Endometrial microvascular endothelial cells (primary cell): ENCODE results near the gene VWA3A. TPM values are rescaled to one million over a fixed set of nuclear protein-coding genes. Genes with fewer than 3 reads are reported as not detected.
"Not testable (repeated sequence)": the region's sequence is repeated elsewhere in the genome, so short reads cannot be mapped to it uniquely, and the experiment has no call there.

Source experiments
- in situ Hi-C: cut with HindIII; loops from 2 replicates; pipeline ENCODE4 v1.10.0; 2017; ENCODE audit warnings: low sequenced_read_pairs, low pct_unique_long_range_greater_than_20kb; ENCODE audit errors: inconsistent ontology term
- total RNA-seq: library from RNA; depleted of rRNA; stranded (reverse); fragments of >200 nt; gene quantifications from one replicate; pipeline ENCODE4 v1.2.3, GENCODE V29; 2015; ENCODE audit errors: inconsistent ontology term

Gene VWA3A
- total RNA-seq, 1 donor from 2014 or later: not detected

DNA sequence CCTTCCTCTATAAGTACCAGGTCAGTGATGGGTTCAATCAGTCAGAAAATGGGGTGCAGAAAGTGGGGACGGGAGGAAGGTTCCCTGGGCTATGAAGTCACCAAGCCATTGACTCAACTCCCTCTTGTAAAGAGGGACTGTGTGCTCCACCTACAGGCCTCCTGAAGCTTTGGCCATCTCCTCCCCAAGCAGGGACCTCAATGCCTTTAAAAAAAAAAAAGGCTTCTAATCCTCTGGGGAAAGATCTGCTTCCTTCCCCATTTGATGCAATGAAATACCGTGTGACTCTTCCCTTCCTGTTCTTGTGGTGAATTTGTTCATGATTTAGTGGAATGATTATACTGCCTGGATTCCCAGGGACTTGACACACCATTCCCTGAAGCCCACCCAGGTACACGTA lies 30.8 kb downstream of the VWA3A start:
- in situ Hi-C loops: no loop called here

DNA sequence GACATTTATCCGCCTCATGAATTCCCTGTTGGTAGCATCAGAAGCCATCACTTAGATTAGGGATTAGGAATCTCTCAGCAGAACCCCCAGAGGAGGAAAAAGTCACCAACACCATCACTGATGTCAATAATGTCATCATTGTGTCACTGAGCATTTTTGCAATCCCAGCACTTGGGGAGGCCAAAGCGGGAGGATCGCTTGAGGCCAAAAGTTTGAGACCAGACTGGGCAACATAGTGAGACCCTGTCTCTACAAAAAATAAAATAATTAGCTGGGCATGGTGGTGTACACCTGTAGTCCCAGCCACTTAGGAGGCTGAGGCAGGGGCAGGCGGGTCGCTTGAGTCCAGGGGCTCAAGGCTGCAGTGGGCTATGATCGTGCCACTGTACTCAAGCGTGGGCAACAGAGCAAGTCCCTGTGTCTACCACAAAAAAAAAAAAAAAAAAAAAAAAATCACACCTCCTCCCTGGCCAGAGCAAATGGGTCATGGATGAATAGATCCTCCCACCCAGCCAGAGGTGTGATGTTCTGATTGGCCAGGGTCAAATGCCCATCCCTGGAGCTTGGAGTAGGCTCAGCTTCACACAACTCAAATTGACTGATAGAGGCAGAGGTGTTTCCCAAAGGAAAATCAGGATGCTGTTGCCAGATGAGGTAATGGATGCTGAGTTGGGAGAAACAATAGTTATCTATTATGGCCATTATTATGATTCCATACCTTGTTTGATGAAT lies 31.6 kb downstream of the VWA3A start:
- in situ Hi-C loops: no loop called here

DNA sequence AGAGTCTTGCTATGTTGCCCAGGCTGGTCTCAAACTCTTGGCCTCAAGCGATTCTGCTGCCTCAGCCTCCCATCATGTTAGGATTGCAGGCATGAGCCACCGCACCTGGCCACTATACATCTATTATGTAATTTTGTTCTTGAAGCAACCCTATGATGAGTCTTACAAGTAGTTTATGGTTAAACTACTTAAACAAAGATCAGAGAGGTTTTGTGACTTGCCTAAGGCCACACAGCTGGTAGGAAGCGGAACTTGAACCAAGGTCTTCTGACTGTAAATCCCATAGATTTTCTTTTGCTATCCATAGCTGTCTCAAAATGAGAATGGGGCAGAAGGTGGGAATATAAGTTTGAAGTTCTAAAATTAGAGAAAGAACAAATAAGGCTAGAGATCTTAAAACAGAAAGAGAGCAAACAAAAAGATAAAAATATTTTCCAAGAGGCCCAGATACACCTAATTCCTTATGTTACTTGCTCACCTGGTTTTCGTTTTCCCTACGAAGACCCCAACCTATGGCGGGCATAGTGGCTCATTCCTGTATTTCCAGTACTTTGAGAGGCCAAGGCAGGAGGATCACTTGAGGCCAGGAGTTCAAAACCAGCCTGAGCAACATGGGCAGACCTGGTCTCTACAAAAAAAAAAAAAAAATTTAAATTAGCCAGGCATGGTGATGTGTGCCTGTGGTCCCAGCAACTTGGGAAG lies 32.4 kb downstream of the VWA3A start:
- in situ Hi-C loops: no loop called here

DNA sequence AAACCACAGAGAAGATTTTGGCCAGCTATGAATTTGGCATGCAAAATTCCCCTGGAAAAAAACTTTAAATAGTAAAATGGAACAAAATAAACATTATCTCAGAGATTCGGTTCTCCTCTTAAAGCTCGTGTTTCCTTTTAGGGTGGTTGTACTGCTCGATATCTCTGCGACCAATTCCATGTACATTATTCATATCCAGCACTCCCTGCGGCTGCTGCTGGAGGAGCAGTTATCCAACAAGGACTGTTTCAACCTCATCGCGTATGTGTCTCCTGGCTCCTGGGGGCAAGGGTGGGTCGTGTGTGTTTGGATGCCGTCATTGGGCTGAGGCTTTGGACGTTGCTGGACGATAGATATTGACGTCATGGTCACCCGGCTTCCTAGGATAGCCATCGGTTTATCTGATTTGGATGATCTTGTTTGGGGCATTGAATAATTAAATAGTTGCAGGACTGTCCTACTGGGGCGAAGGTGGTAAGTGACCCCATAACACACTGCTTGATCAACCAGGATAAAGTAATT lies 33.8 kb downstream of the VWA3A start:
- in situ Hi-C loops: no loop called here

DNA sequence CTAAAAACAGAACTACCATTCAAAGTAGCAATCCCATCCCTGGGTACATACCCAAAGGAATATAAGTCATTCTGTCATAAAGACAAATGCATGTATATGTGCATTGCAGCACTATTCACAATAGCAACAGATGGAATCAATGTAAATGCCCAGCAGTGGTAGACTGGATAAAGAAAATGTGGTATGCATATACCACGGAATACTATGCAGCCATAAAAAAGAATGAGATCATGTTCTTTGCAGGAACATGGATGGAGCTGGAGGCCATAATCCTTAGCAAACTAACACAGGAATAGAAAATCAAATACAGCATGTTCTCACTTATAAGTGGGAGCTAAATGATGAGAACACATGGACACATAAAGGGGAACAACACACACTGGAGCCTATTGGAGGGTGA lies 36.2 kb downstream of the VWA3A start:
- in situ Hi-C loops: not testable (repeated sequence)

DNA sequence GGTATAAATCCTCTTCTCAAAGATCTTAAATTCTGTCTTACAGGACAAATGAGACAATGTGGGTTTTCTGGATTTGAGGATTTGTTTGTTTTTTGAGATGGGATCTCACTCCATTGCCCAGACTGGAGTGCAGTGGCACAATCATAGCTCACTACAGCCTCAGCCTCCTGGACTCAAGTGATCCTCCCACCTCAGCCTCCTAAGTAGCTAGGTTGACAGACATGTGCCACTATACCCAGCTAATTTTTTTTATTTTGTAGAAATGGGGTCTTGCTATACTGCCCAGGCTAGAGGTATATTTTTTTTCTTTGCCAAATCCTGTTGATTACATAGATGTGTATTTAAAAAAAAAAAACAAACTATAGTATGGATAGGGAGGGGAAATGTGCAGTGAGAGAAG lies 38.2 kb downstream of the VWA3A start:
- in situ Hi-C loops: no loop called here

DNA sequence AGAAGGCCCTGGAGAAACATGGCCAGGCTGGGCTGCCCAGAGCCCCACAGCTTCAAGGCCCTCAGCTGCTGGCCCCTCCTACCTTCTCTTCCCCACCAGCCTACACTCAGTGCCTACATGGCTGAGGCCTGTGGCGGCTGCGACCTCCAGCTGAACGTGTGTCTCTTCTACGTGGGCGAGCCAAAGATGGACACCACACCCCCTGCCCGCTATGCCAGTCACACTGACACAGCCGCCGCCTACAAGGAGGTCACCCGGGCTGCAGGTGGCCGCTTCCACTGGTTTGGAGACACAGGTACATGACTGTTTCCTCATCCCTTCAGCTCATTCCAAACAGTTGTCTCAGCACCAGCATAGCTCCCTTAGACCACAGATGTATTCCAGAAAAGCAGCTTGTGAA lies 40.5 kb downstream of the VWA3A start:
- in situ Hi-C loops: no loop called here

DNA sequence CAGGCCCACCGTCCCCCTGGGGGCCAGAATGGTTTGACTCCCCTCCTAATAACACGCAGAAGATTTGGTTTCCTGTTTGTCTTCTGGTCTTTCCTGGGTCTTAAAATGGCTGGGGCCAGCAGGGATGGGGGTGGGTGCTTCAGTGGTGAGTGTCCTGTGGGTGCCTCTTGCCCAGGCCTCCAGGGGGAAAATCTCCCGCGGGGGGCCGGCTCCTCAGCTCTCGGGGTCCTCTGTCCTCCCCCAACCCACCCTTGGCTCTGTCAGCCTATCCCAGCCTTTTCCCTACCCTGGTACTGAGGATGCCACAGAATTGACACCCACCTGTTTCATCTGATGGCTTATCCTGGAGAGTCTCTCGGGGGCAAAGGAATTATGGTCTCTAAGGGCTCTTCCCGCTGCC lies 46.1 kb downstream of the VWA3A start:
- in situ Hi-C loops: no loop called here

DNA sequence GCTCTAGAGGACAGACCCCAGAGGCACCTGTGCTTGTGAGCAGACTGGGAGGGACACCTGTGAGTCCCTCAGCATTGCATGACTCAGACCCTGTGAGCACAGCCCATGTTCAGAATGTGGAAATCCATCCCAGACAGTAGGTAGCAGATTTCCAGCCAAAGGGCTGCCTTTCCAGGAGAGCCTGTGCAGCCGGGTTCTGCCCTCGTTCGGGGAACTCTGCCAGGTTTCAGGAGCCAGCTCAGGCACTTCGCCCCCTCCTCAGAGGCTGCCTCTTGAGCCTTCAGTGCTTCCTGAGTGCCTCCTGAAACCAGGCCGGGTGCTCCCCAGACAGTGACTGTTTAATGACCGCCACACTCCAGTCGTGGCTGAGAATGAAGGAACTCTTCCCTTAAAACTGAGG lies 46.7 kb downstream of the VWA3A start:
- in situ Hi-C loops: no loop called here

DNA sequence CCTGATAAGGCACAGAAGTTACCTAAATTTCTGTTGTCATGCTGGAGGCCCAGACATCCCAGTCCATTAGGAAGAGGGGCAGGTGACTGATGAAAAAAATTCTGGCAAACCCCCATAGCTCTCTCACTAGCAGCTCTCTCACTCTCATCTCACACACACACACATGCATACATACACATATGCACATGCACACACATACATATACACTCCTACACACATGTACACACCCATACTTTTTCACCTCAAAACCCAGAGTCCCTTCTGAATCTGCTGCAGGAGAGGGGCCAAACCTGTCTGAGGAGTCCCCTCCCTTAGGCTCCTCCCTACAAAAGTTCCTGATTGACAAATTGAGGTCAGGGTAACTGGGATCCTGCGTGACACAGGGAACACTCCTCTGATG lies 47.4 kb downstream of the VWA3A start:
- in situ Hi-C loops: no loop called here

DNA sequence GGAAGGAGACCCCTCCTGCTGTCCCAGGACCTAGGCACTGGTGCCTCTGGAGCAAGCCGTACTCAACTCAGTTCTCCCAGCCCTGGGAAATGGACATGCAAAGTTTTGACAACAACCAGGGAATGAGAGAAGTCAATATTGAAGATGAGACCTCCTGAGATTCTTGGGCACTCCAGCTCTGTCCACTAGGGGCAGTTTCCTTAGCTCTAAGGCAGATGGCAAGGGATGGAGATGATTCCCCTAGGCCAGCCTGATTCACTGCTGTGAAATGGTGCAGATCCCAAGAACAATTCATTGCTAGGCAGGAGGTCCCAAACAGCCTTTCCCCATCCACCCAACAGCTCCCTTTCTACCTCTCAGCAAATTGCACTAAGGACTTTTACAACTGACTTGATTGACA lies 49.4 kb downstream of the VWA3A start:
- in situ Hi-C loops: no loop called here

DNA sequence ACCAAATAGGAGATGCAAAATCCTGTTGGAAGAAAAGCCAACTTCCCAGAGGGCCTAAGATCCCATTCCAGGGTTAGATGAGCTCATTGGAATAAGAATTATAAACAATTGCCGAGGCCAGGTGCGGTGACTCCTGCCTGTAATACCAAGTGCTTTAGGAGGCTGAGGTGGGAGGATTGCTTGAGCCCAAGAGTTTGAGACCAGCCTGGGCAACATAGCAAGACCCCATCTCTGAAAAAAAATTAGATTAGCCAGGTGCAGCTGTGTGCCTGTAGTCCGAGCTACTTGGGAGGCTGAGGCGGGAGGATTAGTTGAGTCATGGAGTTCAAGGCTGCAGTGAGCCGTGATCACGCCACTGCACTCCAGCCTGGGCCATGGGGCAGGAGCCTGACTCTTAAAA lies 52.2 kb downstream of the VWA3A start:
- in situ Hi-C loops: no loop called here

DNA sequence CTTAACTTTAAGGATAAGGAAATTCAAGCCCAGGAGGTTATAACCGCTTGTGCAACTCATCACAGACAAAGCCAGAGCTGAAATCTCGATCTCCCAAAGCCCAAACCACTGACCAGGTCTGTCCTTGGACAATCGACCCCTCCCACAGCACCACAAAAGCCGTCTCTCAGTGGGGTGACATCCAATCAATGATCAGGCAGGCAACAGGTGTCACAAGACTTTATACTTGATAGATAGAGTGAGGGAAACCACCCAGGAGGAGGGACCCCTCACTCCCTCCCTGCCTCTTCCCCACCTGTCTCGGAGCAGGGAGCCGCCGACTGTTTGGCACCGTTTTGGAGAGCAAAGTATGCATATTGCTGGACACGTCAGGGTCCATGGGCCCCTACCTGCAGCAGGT lies 55.5 kb downstream of the VWA3A start:
- in situ Hi-C loops: no loop called here

DNA sequence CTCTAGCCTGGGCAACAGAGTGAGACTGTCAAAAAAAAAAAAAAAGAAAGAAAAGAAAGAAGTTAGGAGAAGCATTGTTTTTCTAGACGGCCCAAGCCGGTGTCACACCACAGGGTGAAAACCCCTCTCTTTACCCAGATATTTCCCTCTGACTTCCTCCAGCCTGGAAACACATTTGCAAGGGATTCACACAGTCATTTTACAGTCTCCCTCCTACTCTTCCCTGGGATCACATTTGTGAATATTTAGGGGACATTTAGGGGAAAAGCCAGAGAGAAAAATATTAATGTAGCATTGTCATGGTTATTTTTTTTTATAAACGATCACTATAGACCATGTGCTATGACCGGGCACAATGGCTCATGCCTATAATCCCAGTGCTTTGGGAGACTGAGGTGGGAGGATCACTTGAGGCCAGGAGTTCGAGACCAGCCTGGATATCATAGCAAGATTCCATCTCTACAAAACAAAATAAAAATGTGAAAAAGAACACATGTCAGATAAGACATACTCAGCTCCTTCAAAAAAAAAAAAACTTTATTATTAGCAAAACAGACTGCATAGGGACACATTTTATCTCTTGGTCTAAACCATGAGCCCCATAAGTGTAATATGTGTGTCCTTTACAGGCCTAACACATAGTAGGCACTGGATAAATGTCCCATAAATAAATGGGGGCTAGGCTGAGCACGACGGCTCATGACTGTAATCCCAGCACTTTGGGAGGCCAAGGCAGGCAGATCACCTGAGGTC lies 59.1 kb downstream of the VWA3A start:
- in situ Hi-C loops: no loop called here

DNA sequence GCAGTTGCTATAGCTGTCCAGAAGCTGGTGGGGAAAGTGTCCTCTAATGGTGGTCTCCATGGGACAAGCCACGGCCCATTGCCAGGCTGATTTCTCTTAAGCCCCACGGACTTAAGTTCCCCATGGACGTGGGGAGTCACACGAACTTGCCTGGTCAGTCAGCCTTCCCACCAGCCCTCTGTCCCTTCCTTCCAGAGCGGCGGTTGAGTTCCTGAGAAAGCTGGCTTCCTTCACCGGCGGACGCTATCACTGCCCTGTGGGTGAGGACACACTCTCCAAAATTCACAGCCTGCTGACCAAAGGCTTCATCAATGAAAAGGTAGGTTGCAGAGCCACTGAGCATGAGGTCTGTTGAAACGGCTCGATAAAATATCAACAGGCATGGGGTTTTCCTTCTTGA lies 60.0 kb downstream of the VWA3A start:
- in situ Hi-C loops: no loop called here

DNA sequence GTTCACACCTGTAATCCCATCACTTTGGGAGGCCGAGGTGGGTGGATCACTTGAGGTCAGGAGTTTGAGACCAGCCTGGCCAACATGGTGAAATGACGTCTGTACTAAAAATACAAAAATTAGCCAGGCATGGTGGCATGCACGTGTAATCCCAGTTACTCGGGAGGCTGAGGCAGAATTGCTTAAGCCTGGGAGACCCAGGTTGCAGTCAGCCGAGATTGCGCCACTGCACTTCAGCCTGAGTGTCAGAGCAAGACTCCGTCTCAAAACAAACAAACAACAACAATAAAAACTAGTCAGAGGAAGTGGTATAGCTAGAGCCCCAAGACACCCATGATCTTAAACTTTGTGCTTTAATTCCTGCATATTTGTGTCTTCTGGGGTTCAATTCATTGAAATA lies 60.7 kb downstream of the VWA3A start:
- in situ Hi-C loops: not testable (repeated sequence)

DNA sequence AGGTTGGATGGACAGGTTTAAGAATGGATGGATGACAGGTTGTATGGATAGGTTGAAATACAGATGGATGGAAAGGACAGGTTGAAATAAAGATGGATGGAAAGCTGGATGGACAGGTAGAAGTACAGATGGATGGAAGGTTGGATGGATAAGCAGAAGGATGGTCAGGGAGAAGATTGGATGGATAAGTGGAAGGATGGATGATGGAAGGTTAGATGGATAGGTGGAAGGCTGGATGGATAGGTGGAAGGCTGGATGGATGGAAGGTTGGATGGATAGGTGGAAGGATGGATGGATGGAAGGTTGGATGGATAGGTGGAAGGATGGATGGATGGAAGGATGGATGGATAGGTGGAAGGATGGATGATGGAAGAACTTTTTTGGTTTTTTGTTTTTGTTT lies 69.1 kb downstream of the VWA3A start:
- in situ Hi-C loops: no loop called here

DNA sequence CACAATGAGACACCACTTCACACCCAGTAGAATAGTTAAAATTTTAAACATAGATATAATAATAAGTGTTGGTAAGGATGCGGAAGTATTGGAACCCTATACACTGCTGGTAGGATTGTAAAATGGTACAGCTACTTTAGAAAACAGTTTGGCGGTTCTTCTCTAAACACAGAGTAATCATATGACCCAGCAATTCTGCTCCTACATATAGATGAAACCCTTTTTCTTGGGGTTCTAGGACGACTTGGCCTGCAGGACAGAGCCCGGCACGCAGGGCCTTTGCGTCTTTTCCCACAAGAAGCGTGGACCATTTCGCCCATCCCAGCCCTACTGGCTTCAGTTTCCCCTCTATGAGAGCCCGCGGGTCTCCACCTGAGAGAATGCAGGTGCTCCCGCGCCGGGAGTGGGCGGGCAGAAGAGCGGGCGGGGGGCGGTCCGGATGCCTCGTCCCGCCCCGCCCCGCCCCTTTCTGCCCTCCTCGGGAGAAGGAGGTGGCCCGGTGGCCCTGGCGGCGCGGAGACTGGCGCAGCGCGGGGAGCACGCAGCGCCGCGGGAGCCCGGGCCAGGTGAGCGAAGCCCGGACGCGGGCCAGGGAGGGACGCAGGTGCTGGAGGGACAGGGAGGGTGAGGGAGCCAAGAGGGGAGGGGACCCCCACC lies 69.8 kb downstream of the VWA3A start, which contains the start of gene SDR42E2:
TSS of gene SDR42E2 (plus strand) at position 508 of the 657 bp plus-strand sequence. CDS start 3,077 bp downstream, outside the sequence.
- in situ Hi-C loops: no loop called here

DNA sequence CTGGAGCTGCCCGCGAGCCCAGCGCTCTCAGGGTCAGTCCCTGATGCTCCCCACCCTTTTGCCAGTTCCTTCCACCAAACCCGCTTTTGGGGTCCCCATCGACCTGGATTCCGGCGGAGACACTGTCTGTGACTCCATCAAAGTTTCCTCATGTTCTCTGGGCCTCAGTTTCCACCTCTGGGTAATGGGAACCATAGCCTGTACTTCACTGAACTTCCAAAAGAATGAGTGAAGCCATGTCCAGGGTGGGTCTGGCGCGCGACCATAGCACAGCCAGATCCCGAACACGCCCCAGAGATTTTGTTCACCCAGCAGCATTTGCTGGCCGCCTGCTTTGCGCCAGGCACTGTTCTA lies 70.3 kb downstream of the VWA3A start:
- in situ Hi-C loops: no loop called here
